HL-60 (cell line): ENCODE measurements around the gene HAT1.
"Not testable (repeated sequence)": the region's sequence is repeated elsewhere in the genome, so short reads cannot be mapped to it uniquely, and the experiment has no call there.

ENCODE experiments used
- DNase-seq, 2 experiments: peaks; one replicate each; pipeline ENCODE4 v3.0.0-alpha.2; 2010 to 2020; ENCODE audit warnings: low read depth in 1 of 2, low spot score in 1 of 2
- H3K27ac ChIP-seq: fragments of 250-450 bp; sonication (Bioruptor Pico); replicated peaks from 2 replicates; pipeline ENCODE4 v1.5.1; 2020; ENCODE audit warnings: mild to moderate bottlenecking, moderate library complexity
- H3K27me3 ChIP-seq: fragments of 250-450 bp; sonication (Bioruptor Pico); 2 replicates; pipeline ENCODE4 v1.5.1; 2021; ENCODE audit warnings: mild to moderate bottlenecking, moderate library complexity; ENCODE audit not compliant: insufficient read depth, poor library complexity, severe bottlenecking
- H3K4me3 ChIP-seq: replicated peaks from 2 replicates; pipeline ENCODE4 v1.5.1; 2011; ENCODE audit warnings: mild to moderate bottlenecking, control low read depth, low read length; ENCODE audit not compliant: insufficient read depth
- GABPA ChIP-seq: IDR thresholded peaks from 2 replicates; pipeline ENCODE4 v1.6.1; 2012; ENCODE audit warnings: low read depth
- POLR2AphosphoS5 ChIP-seq: IDR thresholded peaks from 2 replicates; pipeline ENCODE4 v1.6.1; 2012; ENCODE audit warnings: low read depth
- SPI1 ChIP-seq: IDR thresholded peaks from 2 replicates; pipeline ENCODE4 v1.6.1; 2012; ENCODE audit warnings: low read depth, mild to moderate bottlenecking, borderline replicate concordance
- TF ChIP-seq, protein P1 (sequence below): IDR thresholded peaks from one replicate; pipeline ENCODE4 v1.5.1; 2011; ENCODE audit warnings: low read length, control low read depth, inconsistent platforms; ENCODE audit not compliant: insufficient read depth
- TF ChIP-seq, protein P2 (sequence below): IDR thresholded peaks from 2 replicates; pipeline ENCODE4 v1.6.1; 2012; ENCODE audit warnings: low read depth; ENCODE audit not compliant: insufficient replicate concordance

HAT1 gene

GRCh38 chr2:171894612-171894947 lies 27.7 kb upstream of the HAT1 start:
- H3K27ac ChIP-seq: peak overlapping the region; percentile 74

DNA sequence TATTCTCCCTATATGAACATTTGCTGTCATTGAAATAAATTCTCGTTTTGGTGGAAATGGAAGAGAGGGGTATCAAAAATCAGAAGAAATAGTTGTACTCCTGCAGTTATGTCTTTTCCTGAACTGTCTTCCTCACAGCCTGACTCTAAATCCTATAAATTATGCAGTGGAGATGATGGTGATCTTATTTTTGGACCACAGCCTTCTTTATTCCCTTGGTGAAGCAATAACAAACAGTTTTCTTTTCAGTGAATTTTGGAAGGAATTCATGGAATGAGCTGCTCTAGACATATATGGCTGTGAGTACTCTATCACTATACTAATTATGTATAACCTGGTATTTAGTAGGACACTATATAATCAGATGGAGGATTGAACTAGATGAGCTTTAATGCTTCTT lies 26.5 kb upstream of the HAT1 start:
- Histone ChIP-seq H3K4me3 (no peak overlapping the region), H3K27me3 (no peaks in the 10 kb centered on the region), H3K27ac (no peak overlapping the region)
- no peak for DNase-seq
- TF ChIP-seq, protein P1, sequence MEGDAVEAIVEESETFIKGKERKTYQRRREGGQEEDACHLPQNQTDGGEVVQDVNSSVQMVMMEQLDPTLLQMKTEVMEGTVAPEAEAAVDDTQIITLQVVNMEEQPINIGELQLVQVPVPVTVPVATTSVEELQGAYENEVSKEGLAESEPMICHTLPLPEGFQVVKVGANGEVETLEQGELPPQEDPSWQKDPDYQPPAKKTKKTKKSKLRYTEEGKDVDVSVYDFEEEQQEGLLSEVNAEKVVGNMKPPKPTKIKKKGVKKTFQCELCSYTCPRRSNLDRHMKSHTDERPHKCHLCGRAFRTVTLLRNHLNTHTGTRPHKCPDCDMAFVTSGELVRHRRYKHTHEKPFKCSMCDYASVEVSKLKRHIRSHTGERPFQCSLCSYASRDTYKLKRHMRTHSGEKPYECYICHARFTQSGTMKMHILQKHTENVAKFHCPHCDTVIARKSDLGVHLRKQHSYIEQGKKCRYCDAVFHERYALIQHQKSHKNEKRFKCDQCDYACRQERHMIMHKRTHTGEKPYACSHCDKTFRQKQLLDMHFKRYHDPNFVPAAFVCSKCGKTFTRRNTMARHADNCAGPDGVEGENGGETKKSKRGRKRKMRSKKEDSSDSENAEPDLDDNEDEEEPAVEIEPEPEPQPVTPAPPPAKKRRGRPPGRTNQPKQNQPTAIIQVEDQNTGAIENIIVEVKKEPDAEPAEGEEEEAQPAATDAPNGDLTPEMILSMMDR: no peak
- TF ChIP-seq POLR2AphosphoS5 (no peak), GABPA (no peak), SPI1 (no peak)
- TF ChIP-seq, protein P2, sequence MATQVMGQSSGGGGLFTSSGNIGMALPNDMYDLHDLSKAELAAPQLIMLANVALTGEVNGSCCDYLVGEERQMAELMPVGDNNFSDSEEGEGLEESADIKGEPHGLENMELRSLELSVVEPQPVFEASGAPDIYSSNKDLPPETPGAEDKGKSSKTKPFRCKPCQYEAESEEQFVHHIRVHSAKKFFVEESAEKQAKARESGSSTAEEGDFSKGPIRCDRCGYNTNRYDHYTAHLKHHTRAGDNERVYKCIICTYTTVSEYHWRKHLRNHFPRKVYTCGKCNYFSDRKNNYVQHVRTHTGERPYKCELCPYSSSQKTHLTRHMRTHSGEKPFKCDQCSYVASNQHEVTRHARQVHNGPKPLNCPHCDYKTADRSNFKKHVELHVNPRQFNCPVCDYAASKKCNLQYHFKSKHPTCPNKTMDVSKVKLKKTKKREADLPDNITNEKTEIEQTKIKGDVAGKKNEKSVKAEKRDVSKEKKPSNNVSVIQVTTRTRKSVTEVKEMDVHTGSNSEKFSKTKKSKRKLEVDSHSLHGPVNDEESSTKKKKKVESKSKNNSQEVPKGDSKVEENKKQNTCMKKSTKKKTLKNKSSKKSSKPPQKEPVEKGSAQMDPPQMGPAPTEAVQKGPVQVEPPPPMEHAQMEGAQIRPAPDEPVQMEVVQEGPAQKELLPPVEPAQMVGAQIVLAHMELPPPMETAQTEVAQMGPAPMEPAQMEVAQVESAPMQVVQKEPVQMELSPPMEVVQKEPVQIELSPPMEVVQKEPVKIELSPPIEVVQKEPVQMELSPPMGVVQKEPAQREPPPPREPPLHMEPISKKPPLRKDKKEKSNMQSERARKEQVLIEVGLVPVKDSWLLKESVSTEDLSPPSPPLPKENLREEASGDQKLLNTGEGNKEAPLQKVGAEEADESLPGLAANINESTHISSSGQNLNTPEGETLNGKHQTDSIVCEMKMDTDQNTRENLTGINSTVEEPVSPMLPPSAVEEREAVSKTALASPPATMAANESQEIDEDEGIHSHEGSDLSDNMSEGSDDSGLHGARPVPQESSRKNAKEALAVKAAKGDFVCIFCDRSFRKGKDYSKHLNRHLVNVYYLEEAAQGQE: no peak

More at GRCh38 chr2:171894612-171894947, 27.7 kb upstream of the HAT1 start:
- Histone ChIP-seq H3K4me3 (peak overlapping the region; percentile 97), H3K27me3 (no peaks in the 10 kb centered on the region)
- DNase-seq: no peak
- TF ChIP-seq, protein P2: no peak
- TF ChIP-seq GABPA: no peak
- TF ChIP-seq POLR2AphosphoS5: no peak
- no peak for TF ChIP-seq SPI1
- TF ChIP-seq, protein P1: no peak

- not testable (repeated sequence) for H3K27me3 ChIP-seq, H3K27ac ChIP-seq, DNase-seq, H3K4me3 ChIP-seq
These were observed 22.5 kb upstream of the HAT1 start for GRCh38 chr2:171899623-171900282.

GRCh38 chr2:171902840-171903420 lies 19.3 kb upstream of the HAT1 start:
- no peak overlapping the region for H3K27ac ChIP-seq
- DNase-seq: no peak
- no peak overlapping the region for H3K4me3 ChIP-seq
- TF ChIP-seq POLR2AphosphoS5 (no peak), GABPA (no peak)
- TF ChIP-seq, protein P1: no peak
- TF ChIP-seq, protein P2: no peak
- no peaks in the 10 kb centered on the region for H3K27me3 ChIP-seq
